ENCODE measurements around the gene RPP30.
A peak's percentile ranks its signal among the peaks of the same experiment; 100 is the strongest.

RPP30 gene

DNA sequence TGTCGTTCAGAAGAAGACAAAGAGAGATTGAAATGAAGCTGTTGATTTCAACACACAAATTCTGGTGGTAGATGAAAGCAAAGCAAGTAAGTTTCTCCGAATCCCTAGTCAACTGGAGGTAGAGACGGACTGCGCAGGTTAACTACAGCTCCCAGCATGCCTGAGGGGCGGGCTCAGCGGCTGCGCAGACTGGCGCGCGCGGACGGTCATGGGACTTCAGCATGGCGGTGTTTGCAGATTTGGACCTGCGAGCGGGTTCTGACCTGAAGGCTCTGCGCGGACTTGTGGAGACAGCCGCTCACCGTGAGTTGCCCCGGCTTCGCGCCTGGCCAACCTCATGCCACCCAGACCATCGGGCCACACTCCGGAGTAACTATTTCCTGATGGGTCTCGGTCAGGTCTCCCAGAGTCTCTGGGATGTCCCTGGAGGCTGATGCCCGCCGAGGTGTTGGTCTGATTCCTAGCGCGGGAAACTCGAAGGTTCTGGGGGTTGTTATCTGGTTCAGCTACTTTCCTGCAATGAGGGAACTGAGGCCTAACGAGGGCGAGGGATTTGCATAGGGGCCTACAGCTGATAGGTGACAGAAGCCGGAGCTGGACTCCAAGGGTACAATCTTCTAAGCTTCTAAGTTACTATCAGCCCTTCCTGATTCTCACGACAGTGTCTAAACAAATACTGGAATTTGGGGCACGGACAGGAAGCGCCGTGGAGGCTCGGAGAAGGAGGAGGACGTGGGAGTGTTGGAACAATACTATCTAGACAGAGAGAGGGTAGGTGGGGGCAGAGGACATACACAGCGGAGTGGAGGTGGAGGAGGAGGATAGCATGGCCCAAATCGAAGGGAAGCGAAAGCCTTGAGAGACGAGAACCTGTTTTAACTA, at the start of gene RPP30:
Gene RPP30 (plus strand): TSS at position 209 of the 882 bp plus-strand sequence. CDS start 13 bp downstream, at position 222.
- peak; percentile 94 for DNase-seq

DNA sequence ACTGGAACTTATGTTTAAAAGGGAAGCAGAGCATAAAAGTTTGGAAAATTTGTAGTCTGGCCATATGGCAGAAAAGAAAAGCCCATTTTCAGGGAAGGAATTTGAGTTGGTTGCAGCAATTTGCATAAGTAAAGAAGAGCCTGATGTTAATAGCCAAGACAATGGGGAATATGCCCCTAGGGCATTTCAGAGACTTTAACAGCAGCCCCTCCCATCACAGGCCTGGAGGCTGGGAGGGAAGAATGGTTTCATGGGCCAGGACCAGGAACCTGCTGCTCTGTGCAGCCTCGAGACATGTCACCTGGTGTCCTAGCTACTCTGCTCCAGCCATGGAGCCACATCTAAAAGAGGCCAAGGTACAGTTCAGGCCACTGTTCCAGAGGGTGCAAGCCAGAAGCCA, 49.3 kb upstream of the RPP30 start:
- no peak for DNase-seq

- no peak for DNase-seq
Observed at GRCh38 chr10:90832111-90832510, 39.7 kb upstream of the RPP30 start.

GRCh38 chr10:90834326-90834725, 37.4 kb upstream of the RPP30 start:
- DNase-seq, result no peak

DNA sequence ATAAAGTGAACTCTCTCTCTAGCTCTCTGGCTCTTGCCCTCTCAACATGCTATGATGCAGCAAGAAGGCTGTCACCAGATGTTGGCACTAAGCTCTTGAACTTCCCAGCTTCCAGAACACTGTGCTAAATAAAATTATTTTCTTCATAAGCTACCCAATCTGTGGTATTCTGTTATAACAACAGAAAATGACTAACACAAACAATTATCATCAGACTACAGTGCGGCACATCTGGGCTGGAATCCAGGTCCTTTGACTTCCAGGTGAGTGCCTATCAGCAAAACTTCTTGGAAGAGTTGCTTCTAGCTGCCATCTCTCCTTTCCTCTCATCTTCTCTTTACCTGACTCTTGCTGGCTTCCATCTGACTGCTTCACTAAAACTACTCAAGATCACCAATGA, 34.3 kb upstream of the RPP30 start:
- no peak for DNase-seq

DNA sequence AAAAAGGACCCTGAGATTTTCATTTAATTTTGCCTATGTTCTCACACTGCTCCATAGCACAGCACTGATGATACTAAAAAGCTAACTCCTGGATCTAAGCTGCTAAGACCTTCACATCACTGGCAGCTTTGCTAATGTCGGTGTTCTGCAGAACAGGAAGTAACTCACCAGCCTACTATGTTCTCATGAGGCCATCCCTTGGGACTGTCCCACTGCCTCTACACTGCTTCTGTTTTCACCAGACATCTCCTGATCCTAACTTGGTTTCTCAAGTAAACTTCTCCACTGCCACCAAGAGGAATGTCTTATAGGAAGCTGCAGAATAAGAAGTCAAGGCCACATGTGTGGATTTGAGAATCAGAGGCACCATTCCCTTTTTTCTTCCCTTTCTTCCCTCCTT, 29.0 kb upstream of the RPP30 start:
- no peak for DNase-seq

DNA sequence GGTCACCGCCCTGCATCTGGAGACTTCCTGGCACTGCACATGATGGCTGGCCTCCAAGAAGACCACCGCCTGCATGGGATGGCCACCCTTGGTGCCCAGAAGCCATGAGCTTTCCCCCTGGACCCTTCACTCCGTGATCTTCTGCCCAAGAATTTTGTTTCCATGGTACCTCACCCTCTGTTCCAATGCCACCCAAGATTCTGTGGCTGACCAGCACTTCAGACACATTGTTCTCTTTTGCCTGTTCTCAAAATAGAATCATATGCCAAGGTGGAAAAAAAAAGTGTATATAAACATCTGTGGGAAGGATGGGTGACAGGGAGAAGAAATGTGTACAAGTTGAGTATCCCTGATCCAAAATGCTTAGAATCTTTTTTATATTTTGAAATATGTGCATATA, 26.0 kb upstream of the RPP30 start:
- DNase-seq, result no peak

GRCh38 chr10:90846746-90847145, 25.0 kb upstream of the RPP30 start:
- DNase-seq, result no peak

GRCh38 chr10:90847436-90847835, 24.3 kb upstream of the RPP30 start:
- DNase-seq, result no peak

GRCh38 chr10:90849956-90850749, 21.6 kb upstream of the RPP30 start:
- no peak for DNase-seq

DNA sequence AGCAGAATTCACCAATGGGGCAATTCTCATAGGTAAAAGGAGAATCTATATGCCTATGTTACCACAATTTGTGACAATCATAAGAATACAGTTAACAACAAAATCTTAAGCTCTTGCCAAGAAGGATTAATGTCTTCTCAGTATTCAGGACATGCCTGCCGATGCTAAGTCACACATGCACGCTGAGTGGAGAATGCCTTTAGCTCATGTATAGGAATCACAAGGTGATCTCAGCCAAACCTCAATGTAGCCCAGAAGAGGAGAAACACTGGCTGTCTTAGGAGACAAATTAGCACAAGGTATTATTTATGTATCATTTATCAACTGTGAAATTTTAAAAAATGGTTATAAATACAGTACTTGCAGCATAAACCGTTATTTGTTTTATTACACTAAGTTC, 16.6 kb upstream of the RPP30 start:
- no peak for DNase-seq

DNA sequence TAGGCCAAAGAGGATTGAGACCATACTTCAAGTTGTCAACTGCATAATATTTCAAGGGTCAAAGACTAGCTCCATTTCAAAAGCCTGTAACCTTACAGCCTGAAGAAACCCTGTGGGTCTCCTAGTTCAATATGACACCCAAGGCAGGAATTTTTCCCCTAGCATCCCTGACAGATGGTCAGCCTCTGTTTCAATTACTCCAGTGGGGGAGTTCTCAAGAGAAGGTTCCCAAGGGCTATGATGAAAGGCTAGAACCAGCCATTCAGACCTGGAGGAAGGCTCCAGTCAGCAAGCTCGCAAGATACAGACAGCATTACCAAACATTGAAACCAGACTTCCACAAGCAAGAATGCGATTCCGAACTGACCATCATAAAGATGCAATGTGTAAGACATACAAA, 15.5 kb upstream of the RPP30 start:
- DNase-seq, result no peak

DNA sequence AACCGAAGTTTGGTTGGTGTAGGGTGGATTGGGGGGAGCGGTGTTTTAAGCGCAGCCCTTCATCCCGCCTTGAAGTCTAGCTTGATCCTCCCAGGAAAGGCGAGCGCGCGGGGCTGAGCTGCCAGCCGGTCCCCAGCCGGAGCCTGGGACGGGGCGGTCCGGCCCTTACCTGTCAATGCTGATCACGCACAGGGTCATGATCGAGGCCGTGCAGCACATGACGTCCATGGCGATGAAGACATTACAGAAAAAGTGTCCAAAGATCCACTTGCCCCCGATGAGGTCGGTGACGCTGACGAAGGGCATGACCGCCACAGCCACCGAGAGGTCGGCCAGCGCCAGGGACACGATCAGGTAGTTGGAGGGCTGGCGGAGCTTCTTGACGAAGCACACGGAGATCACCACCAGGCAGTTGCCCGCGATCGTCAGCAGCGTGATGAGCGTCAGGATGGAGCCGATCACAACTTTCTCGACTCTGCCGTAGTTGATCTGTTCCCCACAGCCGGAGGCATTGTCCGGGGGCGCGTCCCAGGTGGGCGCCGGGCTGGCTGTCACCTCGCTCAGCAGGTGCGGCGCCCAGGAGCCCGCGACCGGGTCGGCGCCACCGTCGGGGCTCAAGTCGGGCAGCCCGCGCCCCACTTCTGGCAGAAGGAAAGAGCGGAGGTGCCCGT, 14.7 kb upstream of the RPP30 start:
- DNase-seq, result peak; percentile 66

- DNase-seq, result peak; percentile 88
Observed at GRCh38 chr10:90857635-90858460, 13.9 kb upstream of the RPP30 start, which contains the start of gene HTR7. Gene HTR7 (minus strand): TSS chr10:90858039. CDS start chr10:90857671, 368 bp downstream.

GRCh38 chr10:90858461-90858968, 13.3 kb upstream of the RPP30 start:
- no peak for DNase-seq

DNA sequence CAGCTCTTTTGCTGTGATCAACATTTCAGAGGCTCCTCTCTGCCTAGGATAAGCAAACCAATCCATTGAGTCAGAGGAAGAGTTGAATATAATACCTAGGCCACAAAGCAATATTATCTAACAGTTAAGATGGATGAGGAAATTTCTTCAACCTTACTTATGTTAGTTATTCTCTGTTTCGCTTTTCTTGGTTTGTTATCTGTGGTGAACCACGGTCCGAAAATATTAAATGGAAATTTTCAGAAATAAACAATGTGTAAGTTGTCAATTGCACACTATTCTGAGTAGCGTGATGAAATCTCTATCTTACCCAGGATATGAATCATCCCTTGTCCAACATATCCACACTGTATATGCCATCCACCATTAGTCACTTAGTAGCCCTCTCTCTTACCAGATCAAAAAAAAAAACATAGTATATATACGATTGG, 12.4 kb upstream of the RPP30 start:
- no peak for DNase-seq

- DNase-seq, result no peak
Observed at GRCh38 chr10:90860790-90861189, 11.0 kb upstream of the RPP30 start.

GRCh38 chr10:90862908-90863514, 8.8 kb upstream of the RPP30 start:
- no peak for DNase-seq

DNA sequence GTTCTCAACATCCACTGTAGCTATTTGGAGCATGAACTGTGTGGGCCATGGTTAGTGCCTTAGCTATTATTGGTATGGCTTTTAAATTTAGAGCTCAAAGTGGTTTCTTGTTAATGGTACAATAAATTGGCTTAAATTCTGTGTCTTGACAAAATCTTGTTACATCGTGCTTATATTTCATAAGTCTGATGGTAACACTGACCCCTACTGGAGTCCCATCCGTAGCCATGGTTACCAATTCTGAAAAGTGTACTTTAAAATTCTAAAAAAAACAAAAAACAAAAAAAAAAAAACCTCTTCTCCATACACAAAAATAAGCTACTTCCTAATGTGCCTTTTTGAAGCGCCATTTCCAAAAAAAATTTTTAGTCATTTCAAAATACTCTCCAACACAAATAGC, 6.4 kb upstream of the RPP30 start:
- DNase-seq, result no peak

- no peak for DNase-seq
Observed at GRCh38 chr10:90866050-90866598, 5.7 kb upstream of the RPP30 start.

- peak; percentile 73 for DNase-seq
Observed at GRCh38 chr10:90871279-90871765, 452 bp upstream of the RPP30 start.
